SK-N-SH (cell line): ENCODE data around the gene ST6GALNAC3. TPM values are rescaled to one million over a fixed set of nuclear protein-coding genes. Genes with fewer than 3 reads are reported as not detected.

Experiments used
- CTCF ChIA-PET: fragments of 300-600, 350-600 bp; formaldehyde crosslinking; extraction: SDS; loops from one replicate; lab custom pipeline; 2021; lab: Yijun Ruan, JAX
- POLR2A ChIA-PET: fragments of 350-600 bp; sonication (Branson Sonifier 250); formaldehyde crosslinking; extraction: SDS; loops from one replicate; lab custom pipeline; 2020; ENCODE audit warnings: antibody characterized with exemption, inconsistent platforms; lab: Yijun Ruan, JAX
- DNase-seq: peaks from one replicate; pipeline ENCODE4 v3.0.0; 2012
- H2AFZ ChIP-seq: fragments of 200-600 bp; sonication (generic); 2 replicates; pipeline ENCODE4 v1.8.1; 2016; ENCODE audit warnings: antibody characterized with exemption, mild to moderate bottlenecking, low read depth
- H3F3A ChIP-seq: fragments of 200-600 bp; sonication (generic); replicated peaks from 2 replicates; pipeline ENCODE3; 2016; ENCODE audit warnings: antibody characterized with exemption, mild to moderate bottlenecking; ENCODE audit not compliant: insufficient read depth
- H3K27ac ChIP-seq, 2 experiments: fragments of 200-500 bp in 1 of 2; fragments of 200-600 bp in 1 of 2; sonication (Bioruptor generic) in 1 of 2; sonication (generic), shearing (Covaris generic) in 1 of 2; 2 replicates each; pipeline versions ENCODE4 v1.5.1 to v1.6.1; 2014 to 2016; ENCODE audit warnings: low read depth in 2 of 2, inconsistent platforms in 1 of 2, low read length in 1 of 2, mild to moderate bottlenecking in 1 of 2, mixed read lengths in 1 of 2
- H3K27me3 ChIP-seq: fragments of 200-600 bp; sonication (generic), shearing (Covaris generic); 2 replicates; pipeline ENCODE4 v1.6.1; 2016; ENCODE audit warnings: mixed run types; ENCODE audit not compliant: insufficient read depth
- H3K36me3 ChIP-seq, 2 experiments: fragments of 200-500 bp in 1 of 2; fragments of 200-600 bp in 1 of 2; sonication (Bioruptor generic) in 1 of 2; sonication (generic) in 1 of 2; replicated peaks in 1 of 2; 2 replicates each; pipeline versions ENCODE3 to v1.5.1; 2014 to 2016; ENCODE audit warnings: low read length in 1 of 2, mild to moderate bottlenecking in 1 of 2; ENCODE audit not compliant: insufficient read depth in 2 of 2, control insufficient read depth in 1 of 2
- H3K4me1 ChIP-seq, 2 experiments: fragments of 200-500 bp in 1 of 2; fragments of 200-600 bp in 1 of 2; sonication (Bioruptor generic) in 1 of 2; sonication (generic), shearing (Covaris generic) in 1 of 2; 2 replicates each; pipeline versions ENCODE4 v1.5.1 to v1.6.1; 2014 to 2016; ENCODE audit warnings: low read depth in 1 of 2, low read length in 1 of 2, mixed run types in 1 of 2; ENCODE audit not compliant: insufficient read depth in 2 of 2, control insufficient read depth in 1 of 2
- H3K4me2 ChIP-seq: fragments of 200-600 bp; sonication (generic), shearing (Covaris generic); 2 replicates; pipeline ENCODE4 v1.6.1; 2017; ENCODE audit warnings: mixed run types
- H3K4me3 ChIP-seq, 2 experiments: fragments of 200-500 bp in 1 of 2; fragments of 200-600 bp in 1 of 2; sonication (Bioruptor generic) in 1 of 2; sonication (generic), shearing (Covaris generic) in 1 of 2; 2 replicates each; pipeline versions ENCODE4 v1.5.1 to v1.8.1; 2014 to 2016; ENCODE audit warnings: low read depth in 2 of 2, inconsistent platforms in 1 of 2, low read length in 1 of 2, mild to moderate bottlenecking in 1 of 2, mixed read lengths in 1 of 2, moderate library complexity in 1 of 2
- H3K79me2 ChIP-seq: fragments of 200-600 bp; sonication (generic); 2 replicates; pipeline ENCODE4 v1.8.1; 2017; ENCODE audit warnings: mild to moderate bottlenecking; ENCODE audit not compliant: insufficient read depth
- H3K9ac ChIP-seq: fragments of 200-600 bp; sonication (generic); 2 replicates; pipeline ENCODE4 v1.6.1; 2017; ENCODE audit warnings: mixed run types
- H3K9me2 ChIP-seq: fragments of 200-600 bp; sonication (generic); 2 replicates; pipeline ENCODE4 v1.6.1; 2017; ENCODE audit warnings: mixed run types
- H3K9me3 ChIP-seq: fragments of 200-600 bp; sonication (generic); 2 replicates; pipeline ENCODE4 v1.6.1; 2017; ENCODE audit warnings: mixed run types, mild to moderate bottlenecking, moderate library complexity
- H4K20me1 ChIP-seq: fragments of 200-600 bp; sonication (generic); 2 replicates; pipeline ENCODE4 v1.6.1; 2017; ENCODE audit warnings: mild to moderate bottlenecking, mixed run types; ENCODE audit not compliant: insufficient read depth
- EP300 ChIP-seq, 2 experiments: IDR thresholded peaks; 2 replicates each; pipeline versions ENCODE4 v1.4.0 to v1.6.1; 2012; ENCODE audit warnings: borderline replicate concordance in 1 of 2, low read depth in 1 of 2, low read length in 1 of 2
- FOXM1 ChIP-seq: IDR thresholded peaks from 2 replicates; pipeline ENCODE4 v1.4.0; 2012; ENCODE audit warnings: low read depth, mild to moderate bottlenecking
- MXI1 ChIP-seq: IDR thresholded peaks from 2 replicates; pipeline ENCODE4 v1.6.1; 2012; ENCODE audit warnings: mild to moderate bottlenecking, low read depth, low read length, improper control_type of control experiment
- NFIC ChIP-seq: IDR thresholded peaks from 2 replicates; pipeline ENCODE4 v1.4.0; 2012; ENCODE audit warnings: borderline replicate concordance
- NRF1 ChIP-seq: IDR thresholded peaks from 2 replicates; pipeline ENCODE4 v1.6.1; 2012; ENCODE audit warnings: low read depth, mild to moderate bottlenecking, low read length
- REST ChIP-seq: IDR thresholded peaks from 2 replicates; pipeline ENCODE4 v1.6.1; 2012; ENCODE audit warnings: mild to moderate bottlenecking, low read depth, low read length, moderate library complexity
- RFX5 ChIP-seq: IDR thresholded peaks from 2 replicates; pipeline ENCODE4 v1.6.1; 2012; ENCODE audit warnings: mild to moderate bottlenecking, improper control_type of control experiment, low read length
- RXRA ChIP-seq: IDR thresholded peaks from 2 replicates; pipeline ENCODE4 v1.4.0; 2012; ENCODE audit warnings: low read depth, mild to moderate bottlenecking, borderline replicate concordance
- USF2 ChIP-seq: fragments of 150-350 bp; IDR thresholded peaks from 2 replicates; pipeline ENCODE4 v1.6.1; 2017; ENCODE audit warnings: antibody characterized with exemption, low read length, low read depth, borderline replicate concordance
- YY1 ChIP-seq: IDR thresholded peaks from 2 replicates; pipeline ENCODE4 v1.4.0; 2012; ENCODE audit warnings: low read depth, mild to moderate bottlenecking
- ZBTB33 ChIP-seq: IDR thresholded peaks from 2 replicates; pipeline ENCODE4 v1.4.0; 2012; ENCODE audit warnings: low read depth, borderline replicate concordance
- WGBS: methylation state at CpG from one replicate; pipeline ENCODE4 v1.1.6; 2017; ENCODE audit warnings: low lambda C conversion rate; 5-methylcytosine and 5-hydroxymethylcytosine counted together
- polyA plus RNA-seq, 3 experiments: library from polyadenylated mRNA; depleted of rRNA; stranded (reverse); fragments of >200 nt; gene quantifications; 2 replicates each; pipeline ENCODE4 v1.2.3, GENCODE V29; 2012
- TF ChIP-seq, protein P1 (sequence below): IDR thresholded peaks from 2 replicates; pipeline ENCODE4; 2012
- TF ChIP-seq, protein P2 (sequence below): fragments of 200-600 bp; sonication (generic); IDR thresholded peaks from 2 replicates; pipeline ENCODE4 v1.6.1; 2017; ENCODE audit warnings: antibody characterized with exemption, mild to moderate bottlenecking, moderate library complexity
- TF ChIP-seq, protein P3 (sequence below): IDR thresholded peaks from 2 replicates; pipeline ENCODE4 v1.4.0; 2012; ENCODE audit warnings: low read depth

ST6GALNAC3 gene
- polyA plus RNA-seq, 1 of the 3 experiments (the other 2 are of a cell fraction) = 8.1 TPM

- no peaks in the 10 kb centered on the region for H3K9me3 ChIP-seq
- ChIA-PET POLR2A (no interaction called here), CTCF (no interaction called here)
- H3K9ac ChIP-seq = no peak overlapping the region
- no peaks in the 10 kb centered on the region for H3K27me3 ChIP-seq
- no peaks in the 10 kb centered on the region for H3K36me3 ChIP-seq
- no peak for DNase-seq
- no peaks in the 10 kb centered on the region for H3K9me2 ChIP-seq
- TF ChIP-seq, protein P1, sequence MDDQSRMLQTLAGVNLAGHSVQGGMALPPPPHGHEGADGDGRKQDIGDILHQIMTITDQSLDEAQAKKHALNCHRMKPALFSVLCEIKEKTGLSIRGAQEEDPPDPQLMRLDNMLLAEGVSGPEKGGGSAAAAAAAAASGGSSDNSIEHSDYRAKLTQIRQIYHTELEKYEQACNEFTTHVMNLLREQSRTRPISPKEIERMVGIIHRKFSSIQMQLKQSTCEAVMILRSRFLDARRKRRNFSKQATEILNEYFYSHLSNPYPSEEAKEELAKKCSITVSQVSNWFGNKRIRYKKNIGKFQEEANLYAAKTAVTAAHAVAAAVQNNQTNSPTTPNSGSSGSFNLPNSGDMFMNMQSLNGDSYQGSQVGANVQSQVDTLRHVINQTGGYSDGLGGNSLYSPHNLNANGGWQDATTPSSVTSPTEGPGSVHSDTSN = no peak
- TF ChIP-seq RXRA = no peak
- no peak for TF ChIP-seq USF2
- no peak for TF ChIP-seq NRF1
- TF ChIP-seq, protein P2, sequence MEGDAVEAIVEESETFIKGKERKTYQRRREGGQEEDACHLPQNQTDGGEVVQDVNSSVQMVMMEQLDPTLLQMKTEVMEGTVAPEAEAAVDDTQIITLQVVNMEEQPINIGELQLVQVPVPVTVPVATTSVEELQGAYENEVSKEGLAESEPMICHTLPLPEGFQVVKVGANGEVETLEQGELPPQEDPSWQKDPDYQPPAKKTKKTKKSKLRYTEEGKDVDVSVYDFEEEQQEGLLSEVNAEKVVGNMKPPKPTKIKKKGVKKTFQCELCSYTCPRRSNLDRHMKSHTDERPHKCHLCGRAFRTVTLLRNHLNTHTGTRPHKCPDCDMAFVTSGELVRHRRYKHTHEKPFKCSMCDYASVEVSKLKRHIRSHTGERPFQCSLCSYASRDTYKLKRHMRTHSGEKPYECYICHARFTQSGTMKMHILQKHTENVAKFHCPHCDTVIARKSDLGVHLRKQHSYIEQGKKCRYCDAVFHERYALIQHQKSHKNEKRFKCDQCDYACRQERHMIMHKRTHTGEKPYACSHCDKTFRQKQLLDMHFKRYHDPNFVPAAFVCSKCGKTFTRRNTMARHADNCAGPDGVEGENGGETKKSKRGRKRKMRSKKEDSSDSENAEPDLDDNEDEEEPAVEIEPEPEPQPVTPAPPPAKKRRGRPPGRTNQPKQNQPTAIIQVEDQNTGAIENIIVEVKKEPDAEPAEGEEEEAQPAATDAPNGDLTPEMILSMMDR = no peak
- TF ChIP-seq EP300 (IDR thresholded peaks at IDR 0.05; ENCODE audit: borderline replicate concordance in 1 of 2, low read depth in 1 of 2, low read length in 1 of 2) = no peak
- TF ChIP-seq, protein P3, sequence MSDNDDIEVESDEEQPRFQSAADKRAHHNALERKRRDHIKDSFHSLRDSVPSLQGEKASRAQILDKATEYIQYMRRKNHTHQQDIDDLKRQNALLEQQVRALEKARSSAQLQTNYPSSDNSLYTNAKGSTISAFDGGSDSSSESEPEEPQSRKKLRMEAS = no peak
- no peak for TF ChIP-seq REST
- no peak for TF ChIP-seq FOXM1
- TF ChIP-seq RFX5 = no peak
- TF ChIP-seq NFIC = no peak
- no peak for TF ChIP-seq MXI1
- TF ChIP-seq YY1 = no peak
- no peak for TF ChIP-seq ZBTB33
- no peak overlapping the region for H3K4me2 ChIP-seq
- H3F3A ChIP-seq = no peaks in the 10 kb centered on the region
- 49% methylated on average over 2 of the region's 2 CpGs for WGBS
- H3K4me1 ChIP-seq = no peaks in the 10 kb centered on the region
- H3K27ac ChIP-seq = no peak overlapping the region
- no peak overlapping the region for H2AFZ ChIP-seq
- no peak overlapping the region for H3K4me3 ChIP-seq
- no peaks in the 10 kb centered on the region for H4K20me1 ChIP-seq
- H3K79me2 ChIP-seq = no peaks in the 10 kb centered on the region
These were observed 587.0 kb downstream of the ST6GALNAC3 start for GRCh38 chr1:76661531-76661930.
